A673 (cell line): ENCODE measurements around the gene SGK1. TPM values are rescaled to one million over a fixed set of nuclear protein-coding genes. Genes with fewer than 3 reads are reported as not detected.
"Not testable (repeated sequence)": the region's sequence is repeated elsewhere in the genome, so short reads cannot be mapped to it uniquely, and the experiment has no call there.

Source experiments
- BruUV-seq: library from RNA; stranded (reverse); fragments of 400-500 nt; replicated peaks from 2 replicates; lab custom pipeline; 2021; lab: Mats Ljungman, UMichigan
- CTCF ChIA-PET: fragments of 300-600 bp; sonication (Branson Sonifier 250); formaldehyde crosslinking; loops from one replicate; lab custom pipeline; 2022; ENCODE audit warnings: antibody characterized with exemption; lab: Charles Lee
- POLR2A ChIA-PET: fragments of 300-600 bp; sonication (Branson Sonifier 250); formaldehyde crosslinking; loops from one replicate; lab custom pipeline; 2022; ENCODE audit warnings: antibody characterized with exemption; ENCODE audit not compliant: low non-redundant PET; lab: Charles Lee
- DNase-seq: peaks from one replicate; pipeline ENCODE4 v3.0.0-alpha.2; 2015; ENCODE audit warnings: low spot score
- H3K27ac ChIP-seq: fragments of 200-600 bp; sonication (generic); 2 replicates; pipeline ENCODE4 v1.5.1; 2016; ENCODE audit warnings: mixed run types, low read depth, mild to moderate bottlenecking, mixed read lengths, antibody characterized with exemption, low read length; ENCODE audit not compliant: poor library complexity, severe bottlenecking
- H3K27me3 ChIP-seq: fragments of 200-600 bp; sonication (generic); replicated peaks from 2 replicates; pipeline ENCODE4 v1.6.1; 2017; ENCODE audit warnings: mixed run types, low read depth, mild to moderate bottlenecking, mixed read lengths, antibody characterized with exemption, low read length; ENCODE audit not compliant: insufficient read depth, poor library complexity
- H3K36me3 ChIP-seq: fragments of 200-600 bp; sonication (generic); 2 replicates; pipeline ENCODE4 v1.6.1; 2016; ENCODE audit warnings: mixed run types, mild to moderate bottlenecking, mixed read lengths, antibody characterized with exemption, low read length; ENCODE audit not compliant: insufficient read depth, poor library complexity, severe bottlenecking
- H3K4me1 ChIP-seq: fragments of 200-600 bp; sonication (generic); 2 replicates; pipeline ENCODE4 v1.6.1; 2017; ENCODE audit warnings: mixed run types, mild to moderate bottlenecking, mixed read lengths, antibody characterized with exemption, low read length; ENCODE audit not compliant: insufficient read depth, poor library complexity, severe bottlenecking
- H3K4me3 ChIP-seq: fragments of 200-600 bp; sonication (generic); 2 replicates; pipeline ENCODE4 v1.5.1; 2016; ENCODE audit warnings: low read depth, mixed run types, mild to moderate bottlenecking, mixed read lengths, low read length; ENCODE audit not compliant: poor library complexity, severe bottlenecking
- H3K9me3 ChIP-seq: fragments of 200-600 bp; sonication (generic); 2 replicates; pipeline ENCODE4 v1.6.1; 2016; ENCODE audit warnings: mixed run types, low read depth, mild to moderate bottlenecking, mixed read lengths, antibody characterized with exemption, low read length; ENCODE audit not compliant: poor library complexity, severe bottlenecking
- EZH2 ChIP-seq: fragments of 200-600 bp; sonication (generic); IDR thresholded peaks from 2 replicates; pipeline ENCODE4 v1.6.1; 2017; ENCODE audit warnings: borderline replicate concordance, low read depth, mild to moderate bottlenecking, mixed read lengths, antibody characterized with exemption, low read length; ENCODE audit not compliant: poor library complexity, severe bottlenecking
- intact Hi-C: fragments of 100-400 bp; cut with micrococcal nuclease; formaldehyde crosslinking; loops from one replicate; pipeline ENCODE4 v1.10.0; 2022; ENCODE audit not compliant: unreplicated experiment
- total RNA-seq: library from RNA; stranded (reverse); gene quantifications from 2 replicates; pipeline ENCODE4 v1.2.3, GENCODE V29; 2021
- TF ChIP-seq, protein P1 (sequence below): fragments of 300-800, 200-600 bp; sonication (generic); conservative IDR thresholded peaks from 2 replicates; pipeline ENCODE4 v1.5.1; 2017; ENCODE audit warnings: low read depth, mild to moderate bottlenecking, antibody characterized with exemption, low read length, moderate library complexity, mixed read lengths

The SGK1 gene
- total RNA-seq, 1 experiment from 2014 or later: 73.3 TPM

DNA sequence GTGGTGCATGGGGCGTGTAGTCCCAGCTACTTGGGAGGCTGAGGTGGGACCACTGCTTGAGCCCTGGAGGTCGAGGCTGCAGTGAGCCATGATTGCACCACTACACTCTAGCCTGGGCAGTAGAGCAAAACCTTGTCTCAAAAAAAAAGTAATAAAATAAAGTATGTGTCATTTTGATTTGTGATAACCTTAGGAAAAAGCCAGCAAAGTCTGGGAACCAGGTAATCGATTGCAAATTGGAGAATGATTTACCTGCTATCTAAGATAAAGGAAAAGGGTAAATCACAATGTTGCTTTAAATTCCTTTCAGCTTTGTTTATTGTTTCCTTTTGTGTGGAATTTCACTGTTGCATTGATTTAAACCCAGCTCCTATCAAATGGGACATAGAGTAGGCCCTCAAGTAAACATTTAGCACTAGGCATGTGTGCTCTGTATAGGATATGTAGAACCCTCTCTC is 59.0 kb downstream of the SGK1 start:
- Histone ChIP-seq H3K27me3 (no peaks in the 10 kb centered on the region), H3K27ac (no peak overlapping the region), H3K36me3 (no peaks in the 10 kb centered on the region), H3K9me3 (no peaks in the 10 kb centered on the region), H3K4me1 (no peaks in the 10 kb centered on the region), H3K4me3 (no peak overlapping the region)
- TF ChIP-seq, protein P1, sequence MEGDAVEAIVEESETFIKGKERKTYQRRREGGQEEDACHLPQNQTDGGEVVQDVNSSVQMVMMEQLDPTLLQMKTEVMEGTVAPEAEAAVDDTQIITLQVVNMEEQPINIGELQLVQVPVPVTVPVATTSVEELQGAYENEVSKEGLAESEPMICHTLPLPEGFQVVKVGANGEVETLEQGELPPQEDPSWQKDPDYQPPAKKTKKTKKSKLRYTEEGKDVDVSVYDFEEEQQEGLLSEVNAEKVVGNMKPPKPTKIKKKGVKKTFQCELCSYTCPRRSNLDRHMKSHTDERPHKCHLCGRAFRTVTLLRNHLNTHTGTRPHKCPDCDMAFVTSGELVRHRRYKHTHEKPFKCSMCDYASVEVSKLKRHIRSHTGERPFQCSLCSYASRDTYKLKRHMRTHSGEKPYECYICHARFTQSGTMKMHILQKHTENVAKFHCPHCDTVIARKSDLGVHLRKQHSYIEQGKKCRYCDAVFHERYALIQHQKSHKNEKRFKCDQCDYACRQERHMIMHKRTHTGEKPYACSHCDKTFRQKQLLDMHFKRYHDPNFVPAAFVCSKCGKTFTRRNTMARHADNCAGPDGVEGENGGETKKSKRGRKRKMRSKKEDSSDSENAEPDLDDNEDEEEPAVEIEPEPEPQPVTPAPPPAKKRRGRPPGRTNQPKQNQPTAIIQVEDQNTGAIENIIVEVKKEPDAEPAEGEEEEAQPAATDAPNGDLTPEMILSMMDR: no peak
- no peak for TF ChIP-seq EZH2
- intact Hi-C loops: no loop called here
- CTCF ChIA-PET: no interaction called here
- POLR2A ChIA-PET: no interaction called here
- no peak for DNase-seq
- no TSS peak for BruUV-seq

DNA sequence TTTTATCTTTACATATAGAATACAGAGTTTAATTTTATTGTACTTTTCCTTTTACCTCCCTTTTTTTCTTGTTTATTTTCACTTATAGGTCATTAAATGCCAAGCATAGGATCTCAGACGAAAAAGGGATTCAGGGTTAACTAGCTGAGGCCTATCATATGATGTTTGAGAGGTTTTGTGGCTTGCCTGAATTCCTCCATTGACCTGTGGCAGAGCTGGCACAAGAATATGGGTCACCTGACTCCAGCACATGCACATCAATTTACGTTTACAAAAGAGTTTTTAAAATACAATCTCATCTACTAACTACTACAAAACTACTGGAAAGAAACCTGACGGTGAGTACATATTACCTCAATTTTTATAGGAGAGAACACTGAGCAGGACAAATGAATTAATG is 60.4 kb downstream of the SGK1 start:
- no TSS peak for BruUV-seq
- Histone ChIP-seq H3K4me3 (no peak overlapping the region), H3K36me3 (no peaks in the 10 kb centered on the region), H3K9me3 (no peaks in the 10 kb centered on the region), H3K27ac (no peak overlapping the region), H3K27me3 (no peaks in the 10 kb centered on the region), H3K4me1 (peaks cover 4% of the 10 kb centered on the region)
- intact Hi-C loops: no loop called here
- ChIA-PET POLR2A (no interaction called here), CTCF (no interaction called here)
- TF ChIP-seq, protein P1: no peak
- no peak for TF ChIP-seq EZH2
- DNase-seq: no peak

DNA sequence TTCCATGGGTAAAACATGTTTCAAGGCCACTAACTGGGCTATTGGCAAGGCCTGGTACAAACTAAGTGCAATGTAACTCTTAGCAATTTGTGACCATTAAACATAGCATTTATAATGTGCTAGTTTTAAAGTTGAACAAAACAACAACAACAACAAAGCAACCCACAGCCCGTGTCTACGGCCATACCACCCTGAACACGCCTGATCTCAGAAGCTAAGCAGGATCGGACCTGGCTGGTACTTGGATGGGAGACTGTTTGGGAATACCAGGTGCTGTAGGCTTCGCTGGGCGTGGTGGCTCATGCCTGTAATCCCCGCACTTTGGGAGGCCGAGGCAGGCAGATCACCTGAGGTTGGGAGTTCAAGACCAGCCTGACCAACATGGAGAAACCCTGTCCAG is 61.0 kb downstream of the SGK1 start:
- DNase-seq: no peak
- POLR2A ChIA-PET: no interaction called here

DNA sequence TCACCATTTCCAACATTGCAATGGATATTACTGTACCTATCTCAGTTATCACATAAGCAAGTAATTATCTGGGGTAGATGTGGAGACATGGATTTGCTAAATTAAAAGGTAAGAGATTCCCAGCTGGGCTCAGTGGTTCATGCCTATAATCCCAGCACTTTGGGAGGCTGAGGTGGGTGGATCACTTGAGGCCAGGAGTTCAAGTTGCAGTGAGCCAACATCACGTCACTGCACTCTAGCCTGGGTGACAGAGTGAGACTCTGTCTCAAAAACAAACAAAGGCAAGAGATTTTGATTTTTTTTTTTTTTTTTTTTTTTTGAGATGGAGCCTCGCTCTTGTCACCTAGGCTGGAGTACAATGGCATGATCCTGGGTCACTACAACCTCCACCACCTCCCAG is 62.6 kb downstream of the SGK1 start:
- CTCF ChIA-PET, H3K27me3 ChIP-seq, H3K9me3 ChIP-seq, BruUV-seq, intact Hi-C loops, H3K4me3 ChIP-seq, POLR2A ChIA-PET, DNase-seq, H3K27ac ChIP-seq, H3K36me3 ChIP-seq, H3K4me1 ChIP-seq: not testable (repeated sequence)

More for the DNA sequence above, 61.0 kb downstream of the SGK1 start:
- intact Hi-C loops: no loop called here
- Histone ChIP-seq H3K36me3 (no peaks in the 10 kb centered on the region), H3K9me3 (no peaks in the 10 kb centered on the region), H3K4me3 (no peak overlapping the region), H3K27me3 (no peaks in the 10 kb centered on the region), H3K4me1 (peaks cover 4% of the 10 kb centered on the region), H3K27ac (no peak overlapping the region)
- CTCF ChIA-PET: no interaction called here
- BruUV-seq: no TSS peak
- TF ChIP-seq, protein P1: no peak
- TF ChIP-seq EZH2: no peak
